ENCODE results near the gene OR5AC2.

The OR5AC2 gene

DNA sequence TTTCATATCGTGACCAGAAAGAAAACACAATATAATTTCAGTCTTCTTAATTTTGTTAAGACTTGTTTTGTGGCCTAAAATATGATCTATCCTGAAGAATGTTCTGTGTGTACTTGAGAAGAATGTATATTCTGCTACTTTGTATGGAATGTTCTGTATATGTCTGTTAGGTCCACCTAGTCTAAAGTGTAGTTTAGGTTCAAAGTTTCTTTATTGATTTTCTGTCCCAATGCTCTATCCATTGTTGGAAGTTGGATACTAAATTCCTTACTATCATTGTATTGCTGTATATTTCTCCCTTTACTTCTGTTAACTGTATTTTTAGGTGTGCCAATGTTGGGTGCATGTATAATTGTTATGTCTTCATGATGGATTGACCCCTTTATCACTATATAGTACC is 21.2 kb downstream of the OR5AC2 start:
- H3K4me1 Mint-ChIP-seq (ENCODE audit: low read depth): no peaks in the 10 kb centered on the region
- H3K9me3 Mint-ChIP-seq: peaks cover 4% of the 10 kb centered on the region
- no peak overlapping the region for H3K27ac Mint-ChIP-seq
- DNase-seq: no peak
- no peak overlapping the region for H3K4me3 Mint-ChIP-seq
- H3K27me3 Mint-ChIP-seq: peaks cover 10% of the 10 kb centered on the region
- H3K36me3 Mint-ChIP-seq (ENCODE audit: low read depth): no peaks in the 10 kb centered on the region

DNA sequence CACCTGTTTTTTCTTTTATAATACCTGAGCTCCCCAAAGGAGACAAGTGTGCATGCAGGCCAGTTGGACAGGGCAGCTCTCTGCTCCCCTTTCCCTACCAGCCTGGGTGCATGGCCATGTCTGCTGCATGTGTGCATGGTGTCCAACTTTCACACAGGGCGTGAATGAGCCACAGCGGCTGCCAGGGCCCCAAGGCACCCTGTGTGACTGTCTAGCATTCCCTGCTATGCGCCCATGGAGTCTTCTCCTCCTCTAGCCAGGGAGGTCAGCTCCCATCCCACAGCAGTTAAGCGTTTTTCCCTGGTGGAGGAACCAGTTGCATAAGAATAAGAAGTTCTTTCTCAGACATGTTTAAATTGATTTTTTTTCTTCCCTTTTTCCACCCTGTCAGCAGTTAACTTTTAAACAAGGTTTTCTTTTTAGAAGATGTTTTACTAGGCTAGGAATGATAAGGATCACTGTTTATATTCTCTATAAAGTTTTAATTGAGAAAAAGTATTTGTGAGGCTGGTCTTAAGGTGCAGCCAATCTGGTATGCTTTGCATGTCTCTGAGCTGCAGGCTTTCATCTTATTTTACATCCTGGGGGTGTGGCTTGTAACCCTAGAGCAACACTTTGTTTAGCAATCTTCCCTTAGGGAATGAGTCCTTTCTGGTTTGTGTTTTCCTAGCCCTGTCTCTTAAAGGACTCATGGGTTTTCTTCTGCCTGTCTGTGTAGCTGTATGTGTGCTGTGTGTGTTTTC is 23.0 kb downstream of the OR5AC2 start:
- no peak overlapping the region for H3K4me3 Mint-ChIP-seq
- no peak for DNase-seq
- no peak overlapping the region for H3K27ac Mint-ChIP-seq
- no peaks in the 10 kb centered on the region for H3K36me3 Mint-ChIP-seq (ENCODE audit: low read depth)
- peaks cover 7% of the 10 kb centered on the region for H3K9me3 Mint-ChIP-seq
- peaks cover 10% of the 10 kb centered on the region for H3K27me3 Mint-ChIP-seq
- no peaks in the 10 kb centered on the region for H3K4me1 Mint-ChIP-seq (ENCODE audit: low read depth)

DNA sequence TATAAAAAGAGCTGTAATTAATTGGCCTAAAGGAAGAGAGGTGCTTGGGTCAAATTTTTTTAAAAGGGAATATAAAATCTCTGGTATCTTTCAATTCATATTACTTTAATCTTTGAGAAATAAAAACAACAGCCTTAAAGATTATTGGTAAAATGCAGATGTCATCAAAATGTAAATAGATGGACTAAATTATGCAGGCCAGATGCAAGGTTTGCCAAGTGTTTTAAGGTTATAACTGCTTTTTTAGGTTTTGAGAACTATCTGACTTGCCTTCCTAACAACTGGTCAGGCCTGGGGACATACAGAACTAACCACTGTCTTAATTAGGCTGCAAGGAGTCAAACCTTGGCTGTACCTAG is 23.6 kb downstream of the OR5AC2 start:
- Mint-ChIP-seq H3K36me3 (ENCODE audit: low read depth) (no peaks in the 10 kb centered on the region), H3K9me3 (peaks cover 7% of the 10 kb centered on the region), H3K4me3 (no peak overlapping the region), H3K27me3 (peaks cover 7% of the 10 kb centered on the region), H3K4me1 (ENCODE audit: low read depth) (no peaks in the 10 kb centered on the region), H3K27ac (no peak overlapping the region)
- DNase-seq: no peak

DNA sequence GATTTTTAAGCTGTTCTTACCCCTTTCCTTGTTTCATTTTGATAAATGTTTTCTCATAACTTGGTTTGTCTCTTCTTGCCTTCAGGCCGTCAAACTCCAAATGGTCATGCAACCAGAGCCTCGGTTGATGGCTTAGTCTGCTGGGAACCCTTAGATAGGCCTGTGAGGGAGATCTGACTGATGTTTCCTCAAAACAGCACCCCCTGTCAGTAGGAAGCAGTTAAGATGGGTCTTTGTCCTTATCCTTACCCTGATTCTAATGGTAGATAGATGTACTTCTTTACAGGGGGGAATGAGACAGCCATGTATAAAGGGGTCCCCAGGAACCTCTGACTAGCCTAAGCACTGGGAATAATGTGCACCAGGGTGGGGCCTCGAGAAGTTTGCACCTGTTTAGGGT is 27.3 kb downstream of the OR5AC2 start:
- peaks cover 20% of the 10 kb centered on the region for H3K27me3 Mint-ChIP-seq
- DNase-seq: no peak
- no peak overlapping the region for H3K27ac Mint-ChIP-seq
- H3K36me3 Mint-ChIP-seq (ENCODE audit: low read depth): no peaks in the 10 kb centered on the region
- peaks cover 11% of the 10 kb centered on the region for H3K9me3 Mint-ChIP-seq
- H3K4me3 Mint-ChIP-seq: no peak overlapping the region
- no peaks in the 10 kb centered on the region for H3K4me1 Mint-ChIP-seq (ENCODE audit: low read depth)

DNA sequence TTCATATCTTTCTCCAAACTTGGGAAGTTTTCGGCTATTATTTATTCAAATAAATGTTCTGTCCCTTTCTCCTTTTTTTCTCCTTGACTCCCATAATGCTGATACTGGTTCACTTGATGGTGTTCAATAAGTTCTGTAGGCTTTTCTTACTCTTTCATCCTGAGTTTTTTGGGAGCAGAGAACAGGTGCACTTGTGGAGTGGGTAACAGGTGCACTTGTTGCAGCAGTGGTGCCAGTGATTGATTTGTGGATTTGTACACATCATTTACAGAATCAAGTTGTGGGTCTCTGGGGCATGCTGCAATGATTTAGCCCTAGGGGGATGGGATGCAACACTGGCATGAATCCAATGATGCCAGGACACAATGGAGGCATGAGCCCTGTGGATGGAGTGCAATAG is 28.7 kb downstream of the OR5AC2 start:
- no peak for DNase-seq
- H3K4me3 Mint-ChIP-seq: no peak overlapping the region
- peaks cover 11% of the 10 kb centered on the region for H3K9me3 Mint-ChIP-seq
- H3K27me3 Mint-ChIP-seq: peaks cover 20% of the 10 kb centered on the region
- no peaks in the 10 kb centered on the region for H3K36me3 Mint-ChIP-seq (ENCODE audit: low read depth)
- no peaks in the 10 kb centered on the region for H3K4me1 Mint-ChIP-seq (ENCODE audit: low read depth)
- H3K27ac Mint-ChIP-seq: no peak overlapping the region

DNA sequence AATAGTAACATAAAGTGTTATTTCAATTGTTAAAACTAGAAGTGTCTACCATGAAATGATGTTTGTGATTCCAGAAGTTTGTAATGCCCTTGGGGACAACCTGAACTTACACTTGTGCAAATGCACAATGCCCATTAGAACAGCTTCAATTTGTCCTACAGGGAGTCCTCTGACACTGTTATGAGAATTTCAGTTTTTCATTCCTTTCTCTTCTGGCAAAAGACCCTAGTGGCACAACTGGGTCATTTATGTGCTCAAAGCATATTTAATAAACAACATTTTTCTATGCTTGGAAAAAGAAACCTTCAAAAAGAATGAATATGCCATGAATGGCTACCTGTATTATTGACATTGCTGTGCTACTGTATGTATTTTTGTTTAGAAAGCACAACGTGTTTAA is 43.4 kb downstream of the OR5AC2 start, which contains the start of gene OR5H1:
OR5H1 (plus strand) TSS at position 301 of the 400 bp plus-strand sequence. CDS start 1,977 bp downstream, outside the sequence.
- Mint-ChIP-seq H3K27ac (no peak within 1 kb of the TSS), H3K36me3 (ENCODE audit: low read depth) (no peaks in the 10 kb centered on the region), H3K27me3 (no peaks in the 10 kb centered on the region), H3K4me3 (no peak within 1 kb of the TSS), H3K9me3 (no peaks in the 10 kb centered on the region), H3K4me1 (ENCODE audit: low read depth) (no peaks in the 10 kb centered on the region)
- DNase-seq: no peak

DNA sequence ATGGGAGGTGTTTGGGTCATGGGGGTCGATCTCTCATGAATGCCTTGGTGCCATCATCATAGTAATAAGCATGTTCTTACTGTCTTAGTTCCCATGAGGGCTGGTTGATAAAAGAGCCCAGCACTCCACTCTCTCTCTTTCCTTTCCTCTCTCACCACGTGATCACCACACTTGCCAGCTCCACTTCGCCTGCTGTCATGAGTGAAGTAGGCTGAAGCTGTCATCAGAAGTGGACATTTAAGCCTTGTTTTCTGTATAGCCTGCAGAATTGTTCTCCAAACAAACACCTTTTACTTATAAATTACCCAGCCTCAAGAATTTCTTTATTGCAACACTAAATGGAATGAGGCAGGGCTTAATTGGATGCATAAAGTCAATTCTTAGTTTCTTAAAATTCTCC is 49.7 kb downstream of the OR5AC2 start:
- H3K4me1 Mint-ChIP-seq (ENCODE audit: low read depth): no peaks in the 10 kb centered on the region
- H3K36me3 Mint-ChIP-seq (ENCODE audit: low read depth): no peaks in the 10 kb centered on the region
- no peaks in the 10 kb centered on the region for H3K9me3 Mint-ChIP-seq
- H3K4me3 Mint-ChIP-seq: no peak overlapping the region
- peaks cover 4% of the 10 kb centered on the region for H3K27me3 Mint-ChIP-seq
- no peak overlapping the region for H3K27ac Mint-ChIP-seq
- no peak for DNase-seq

Measured in activated T-cell treated with anti-CD3 and anti-CD28 coated beads, Interleukin-2, amount 50 U/mL, for 24 hours (primary cell).